ENCODE data around the gene PKD1.
A peak's percentile ranks its signal among the peaks of the same experiment; 100 is the strongest.

The PKD1 gene

GRCh38 chr16:2042986-2043666, 92.6 kb downstream of the PKD1 start:
- DNase-seq, result peak; percentile 52

DNA sequence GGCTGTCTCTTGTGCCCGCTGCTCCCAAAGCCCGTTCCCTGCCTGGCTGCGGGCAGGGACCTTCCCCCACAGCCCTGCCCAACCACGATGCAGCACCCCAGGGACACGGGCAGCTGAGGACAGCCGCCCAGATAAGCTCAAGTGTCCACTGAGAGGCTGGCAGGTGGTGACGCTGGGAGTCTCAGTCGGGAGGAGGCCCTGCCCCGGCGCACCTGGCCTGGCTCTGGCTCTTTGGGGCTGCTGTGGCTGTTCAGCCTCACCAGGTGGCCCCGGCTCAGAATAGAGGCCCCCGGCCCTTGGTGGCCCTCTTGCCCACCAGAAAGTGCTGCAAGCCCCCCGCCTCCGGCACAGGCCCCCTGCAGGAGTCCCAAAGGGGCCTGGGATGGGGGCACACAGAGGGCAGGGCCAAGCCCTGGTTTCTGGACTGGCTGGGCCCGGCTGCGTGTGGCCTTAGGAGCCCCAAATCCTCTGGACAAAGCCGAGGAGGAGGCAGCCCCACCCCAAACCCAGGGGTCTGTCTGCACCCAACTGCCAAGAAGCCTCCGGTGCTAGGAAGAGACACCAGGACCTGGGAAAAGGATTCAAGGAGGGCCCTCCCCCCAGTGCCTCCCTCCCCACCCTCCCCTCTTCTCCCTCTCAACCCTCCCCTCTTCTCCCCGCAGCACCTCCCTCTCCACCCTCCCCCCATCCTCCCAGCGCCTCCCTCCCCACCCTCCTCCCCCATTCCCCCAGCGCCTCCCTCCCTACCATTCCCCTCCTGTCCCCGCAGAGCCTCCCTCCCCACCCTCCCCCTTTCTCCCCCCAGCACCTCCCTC, 93.3 kb downstream of the PKD1 start:
- no peak for DNase-seq

DNA sequence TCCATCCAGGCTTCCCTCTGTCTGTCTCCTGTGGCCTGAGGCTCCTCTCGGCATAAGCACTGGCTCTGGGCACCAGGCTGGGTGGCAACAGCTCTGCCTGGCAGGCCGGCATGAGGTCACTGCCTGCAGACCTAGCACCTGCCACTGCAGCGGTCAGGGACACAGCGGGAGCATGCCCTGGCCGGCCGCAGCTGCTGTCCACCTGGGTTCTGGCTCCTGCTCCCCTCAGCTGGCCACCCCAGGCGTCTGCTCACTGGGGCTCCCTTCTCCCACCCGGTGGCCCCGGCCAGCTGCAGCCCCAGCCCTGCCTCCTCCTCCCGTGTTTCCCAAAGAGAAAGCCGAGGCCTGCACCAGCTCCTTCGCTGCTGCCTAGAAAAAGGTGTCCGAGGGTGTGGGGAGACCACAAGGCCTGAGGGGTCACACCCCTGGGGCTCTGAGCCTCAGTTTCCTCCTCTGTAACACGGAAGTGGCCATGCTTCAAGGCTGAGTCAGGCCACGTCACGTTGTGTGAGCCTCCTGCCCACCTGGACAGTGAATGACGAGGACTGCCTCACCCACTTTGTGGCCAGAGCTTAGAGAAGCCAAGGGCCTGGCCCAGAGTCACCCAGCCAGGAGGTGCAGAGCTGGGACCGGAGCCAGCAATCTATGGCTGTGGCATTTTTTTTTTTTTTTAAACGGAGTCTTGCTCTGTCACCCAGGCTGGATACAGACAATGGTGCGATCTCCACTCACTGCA, 94.7 kb downstream of the PKD1 start:
- no peak for DNase-seq

DNA sequence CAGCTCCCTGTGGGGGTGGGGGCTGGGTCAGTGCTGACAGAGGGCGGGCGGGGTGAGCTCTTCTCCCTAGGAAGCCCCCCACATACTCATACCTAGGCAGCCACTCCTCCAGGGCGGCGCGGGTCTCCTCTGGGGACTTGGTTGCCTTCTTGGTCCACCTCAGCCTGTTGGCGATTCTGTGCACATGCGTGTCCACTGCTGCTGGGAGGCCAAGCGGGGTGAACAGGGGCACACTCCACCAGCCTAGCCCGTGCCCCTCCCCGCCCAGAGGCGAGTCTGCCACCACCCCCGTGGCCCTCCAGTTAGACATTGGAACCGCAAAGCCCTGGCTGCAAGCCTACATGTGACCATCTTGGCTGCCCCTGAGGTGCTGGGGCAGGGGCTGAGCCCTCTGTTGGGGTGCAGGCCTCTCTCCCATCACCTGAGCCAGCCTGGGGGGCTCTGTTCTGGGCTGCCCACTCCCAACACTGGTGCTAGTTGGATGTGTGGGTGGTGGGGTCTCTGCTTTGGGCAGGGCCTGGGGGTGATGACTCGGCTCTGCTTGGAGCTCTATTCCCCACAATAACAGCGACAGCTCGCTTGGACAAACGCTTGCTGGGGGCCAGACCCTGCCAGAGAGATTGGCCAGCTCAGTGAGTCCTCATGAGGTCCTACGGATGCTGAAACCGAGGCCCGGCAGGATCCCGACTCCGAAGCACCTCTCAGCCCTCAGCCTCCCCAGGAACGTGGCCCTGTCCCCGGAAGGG, 95.5 kb downstream of the PKD1 start:
- no peak for DNase-seq

DNA sequence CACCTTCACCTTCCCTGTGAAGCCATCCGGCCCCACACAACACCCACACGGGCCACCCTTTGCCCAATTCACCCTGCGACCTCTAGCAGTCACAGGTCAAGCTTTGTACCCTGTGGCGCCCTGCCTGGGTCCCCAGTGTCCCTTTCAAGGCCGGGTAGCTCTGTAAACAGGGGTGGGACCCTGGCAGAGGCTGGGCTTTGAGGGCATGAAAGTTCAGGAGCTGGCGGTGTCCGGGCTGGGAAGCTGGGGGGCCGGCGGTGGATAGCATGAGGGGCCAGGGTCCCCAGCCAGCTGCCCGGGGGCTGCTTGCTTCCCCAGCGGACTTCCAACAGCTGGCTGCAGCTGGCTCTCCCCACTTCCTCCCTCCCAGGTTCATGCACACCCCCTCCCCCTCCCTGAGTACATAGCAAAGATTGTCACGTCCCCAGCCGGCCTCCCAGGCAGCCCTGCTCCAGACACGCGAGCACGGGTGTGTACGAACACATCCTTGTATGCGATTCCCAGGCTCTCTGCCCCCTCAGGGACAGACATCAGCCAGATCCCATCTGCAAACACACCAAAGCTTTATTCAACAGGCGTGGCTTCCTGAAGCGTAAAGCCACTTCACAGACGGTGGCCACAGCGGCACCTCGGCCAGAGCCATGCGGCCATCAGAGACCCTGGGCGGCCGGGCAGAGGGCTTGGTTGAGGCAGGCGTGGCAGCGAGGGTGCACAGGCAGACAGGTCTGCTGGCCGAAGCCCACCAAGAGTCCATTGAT, 96.2 kb downstream of the PKD1 start:
- no peak for DNase-seq

All from inflammatory macrophage treated with lipopolysaccharide for 4 hours (primary cell).